Measurements from ENCODE around the gene CHRNB1. TPM values are rescaled to one million over a fixed set of nuclear protein-coding genes. Genes with fewer than 3 reads are reported as not detected.

Gene CHRNB1
- total and polyA plus RNA-seq, 2 donors: 12.9 to 18.5 TPM

DNA sequence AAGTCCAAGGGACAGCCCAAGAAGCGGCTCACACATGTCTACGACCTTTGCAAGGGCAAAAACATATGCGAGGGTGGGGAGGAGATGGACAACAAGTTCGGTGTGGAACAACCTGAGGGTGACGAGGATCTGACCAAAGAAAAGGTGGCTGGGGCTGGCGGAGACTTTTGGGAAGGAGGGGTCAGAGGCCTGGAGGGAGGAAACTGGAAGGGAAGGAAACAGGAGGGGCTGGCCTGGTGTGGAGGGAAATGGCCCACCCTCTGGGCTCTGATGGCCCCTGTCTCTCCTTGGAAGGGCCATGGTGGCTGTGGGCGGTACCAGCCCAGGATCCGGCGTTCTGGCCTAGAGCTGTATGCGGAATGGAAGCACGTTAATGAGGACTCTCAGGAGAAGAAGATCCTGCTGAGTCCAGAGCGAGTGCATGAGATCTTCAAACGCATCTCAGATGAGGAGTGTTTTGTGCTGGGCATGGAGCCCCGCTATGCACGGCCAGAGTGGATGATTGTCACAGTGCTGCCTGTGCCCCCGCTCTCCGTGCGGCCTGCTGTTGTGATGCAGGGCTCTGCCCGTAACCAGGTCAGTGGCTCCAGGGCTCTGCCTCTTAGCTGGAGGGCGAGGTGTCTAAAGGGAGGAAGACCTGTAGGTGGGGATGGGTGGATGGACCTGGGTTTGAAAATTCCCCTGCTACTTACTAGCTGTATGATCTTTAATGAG, 51.8 kb downstream of the CHRNB1 start:
- Histone ChIP-seq H3K4me1 (ENCODE audit: control insufficient read depth in 2 of 2, insufficient read depth in 2 of 2, low read length in 2 of 2) (peaks cover 0 to 2% of the 10 kb centered on the region in 2 donors), H3K36me3 (ENCODE audit: control insufficient read depth in 2 of 2, insufficient read depth in 2 of 2, low read length in 1 of 2) (peaks cover 71 to 79% of the 10 kb centered on the region in 2 donors), H3K4me3 (ENCODE audit: low read length in 2 of 2) (no peak overlapping the region), H3K27ac (ENCODE audit: low read depth in 1 of 2, low read length in 1 of 2) (no peak overlapping the region), H3K9me3 (ENCODE audit: control insufficient read depth in 2 of 2, insufficient read depth in 1 of 2, low read length in 1 of 2) (no peaks in the 10 kb centered on the region), H3K27me3 (ENCODE audit: control insufficient read depth in 2 of 2, insufficient read depth in 1 of 2, low read length in 1 of 2) (no peaks in the 10 kb centered on the region)
- DNase-seq (ENCODE audit: low read depth in 6 of 9, low spot score in 9 of 9): no peak
- WGBS: 97% methylated on average over 20 of the region's 20 CpGs

GRCh38 chr17:7497228-7497627, 52.4 kb downstream of the CHRNB1 start:
- Histone ChIP-seq H3K27ac (ENCODE audit: low read depth in 1 of 2, low read length in 1 of 2) (no peak overlapping the region), H3K9me3 (ENCODE audit: control insufficient read depth in 2 of 2, insufficient read depth in 1 of 2, low read length in 1 of 2) (no peaks in the 10 kb centered on the region), H3K4me1 (ENCODE audit: control insufficient read depth in 2 of 2, insufficient read depth in 2 of 2, low read length in 2 of 2) (peaks cover 0 to 2% of the 10 kb centered on the region in 2 donors), H3K36me3 (ENCODE audit: control insufficient read depth in 2 of 2, insufficient read depth in 2 of 2, low read length in 1 of 2) (peaks cover 75 to 79% of the 10 kb centered on the region in 2 donors), H3K27me3 (ENCODE audit: control insufficient read depth in 2 of 2, insufficient read depth in 1 of 2, low read length in 1 of 2) (no peaks in the 10 kb centered on the region), H3K4me3 (ENCODE audit: low read length in 2 of 2) (no peak overlapping the region)
- no peak for DNase-seq (ENCODE audit: low read depth in 6 of 9, low spot score in 9 of 9)
- 98% methylated on average over 10 of the region's 10 CpGs for WGBS

- Histone ChIP-seq H3K9me3 (ENCODE audit: control insufficient read depth in 2 of 2, insufficient read depth in 1 of 2, low read length in 1 of 2) (no peaks in the 10 kb centered on the region), H3K4me1 (ENCODE audit: control insufficient read depth in 2 of 2, insufficient read depth in 2 of 2, low read length in 2 of 2) (peaks cover 0 to under 1% of the 10 kb centered on the region in 2 donors), H3K36me3 (ENCODE audit: control insufficient read depth in 2 of 2, insufficient read depth in 2 of 2, low read length in 1 of 2) (peaks cover 79 to 80% of the 10 kb centered on the region in 2 donors), H3K27ac (ENCODE audit: low read depth in 1 of 2, low read length in 1 of 2) (no peak overlapping the region), H3K4me3 (ENCODE audit: low read length in 2 of 2) (no peak overlapping the region), H3K27me3 (ENCODE audit: control insufficient read depth in 2 of 2, insufficient read depth in 1 of 2, low read length in 1 of 2) (no peaks in the 10 kb centered on the region)
- WGBS: 97% methylated on average over 14 of the region's 14 CpGs
- no peak for DNase-seq (ENCODE audit: low read depth in 6 of 9, low spot score in 9 of 9)
Observed at GRCh38 chr17:7497636-7498035, 52.8 kb downstream of the CHRNB1 start.

DNA sequence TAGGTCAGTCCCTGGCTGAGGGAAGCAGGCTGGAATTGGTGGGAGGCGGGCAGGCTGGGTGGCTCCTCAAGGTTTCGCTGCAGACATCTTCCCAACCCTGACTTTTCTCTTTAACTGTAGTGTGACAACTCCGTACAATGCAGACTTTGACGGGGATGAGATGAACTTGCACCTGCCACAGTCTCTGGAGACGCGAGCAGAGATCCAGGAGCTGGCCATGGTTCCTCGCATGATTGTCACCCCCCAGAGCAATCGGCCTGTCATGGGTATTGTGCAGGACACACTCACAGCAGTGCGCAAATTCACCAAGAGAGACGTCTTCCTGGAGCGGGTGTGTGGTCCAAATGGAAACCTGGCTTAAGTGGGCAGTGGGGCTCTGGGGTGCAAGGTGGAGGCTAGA, 54.3 kb downstream of the CHRNB1 start:
- no peak for DNase-seq (ENCODE audit: low read depth in 6 of 9, low spot score in 9 of 9)
- Histone ChIP-seq H3K27ac (ENCODE audit: low read depth in 1 of 2, low read length in 1 of 2) (no peak overlapping the region), H3K4me3 (ENCODE audit: low read length in 2 of 2) (no peak overlapping the region), H3K27me3 (ENCODE audit: control insufficient read depth in 2 of 2, insufficient read depth in 1 of 2, low read length in 1 of 2) (no peaks in the 10 kb centered on the region), H3K36me3 (ENCODE audit: control insufficient read depth in 2 of 2, insufficient read depth in 2 of 2, low read length in 1 of 2) (peaks cover 86 to 89% of the 10 kb centered on the region in 2 donors), H3K9me3 (ENCODE audit: control insufficient read depth in 2 of 2, insufficient read depth in 1 of 2, low read length in 1 of 2) (no peaks in the 10 kb centered on the region), H3K4me1 (ENCODE audit: control insufficient read depth in 2 of 2, insufficient read depth in 2 of 2, low read length in 2 of 2) (no peaks in the 10 kb centered on the region)
- 95% methylated on average over 11 of the region's 11 CpGs for WGBS

GRCh38 chr17:7501729-7502128, 56.9 kb downstream of the CHRNB1 start:
- no peak for DNase-seq (ENCODE audit: low read depth in 6 of 9, low spot score in 9 of 9)
- no peak overlapping the region for H3K4me3 ChIP-seq (ENCODE audit: low read length in 2 of 2)
- H3K36me3 ChIP-seq (ENCODE audit: control insufficient read depth in 2 of 2, insufficient read depth in 2 of 2, low read length in 1 of 2): peaks cover 81 to 98% of the 10 kb centered on the region in 2 donors
- WGBS: 94% methylated on average over 14 of the region's 14 CpGs
- no peaks in the 10 kb centered on the region for H3K9me3 ChIP-seq (ENCODE audit: control insufficient read depth in 2 of 2, insufficient read depth in 1 of 2, low read length in 1 of 2)
- no peaks in the 10 kb centered on the region for H3K27me3 ChIP-seq (ENCODE audit: control insufficient read depth in 2 of 2, insufficient read depth in 1 of 2, low read length in 1 of 2)
- H3K4me1 ChIP-seq (ENCODE audit: control insufficient read depth in 2 of 2, insufficient read depth in 2 of 2, low read length in 2 of 2): no peaks in the 10 kb centered on the region
- H3K27ac ChIP-seq (ENCODE audit: low read depth in 1 of 2, low read length in 1 of 2): no peak overlapping the region

GRCh38 chr17:7502171-7502847, 57.4 kb downstream of the CHRNB1 start:
- H3K9me3 ChIP-seq (ENCODE audit: control insufficient read depth in 2 of 2, insufficient read depth in 1 of 2, low read length in 1 of 2): no peaks in the 10 kb centered on the region
- no peaks in the 10 kb centered on the region for H3K27me3 ChIP-seq (ENCODE audit: control insufficient read depth in 2 of 2, insufficient read depth in 1 of 2, low read length in 1 of 2)
- no peak overlapping the region for H3K27ac ChIP-seq (ENCODE audit: low read depth in 1 of 2, low read length in 1 of 2)
- no peaks in the 10 kb centered on the region for H3K4me1 ChIP-seq (ENCODE audit: control insufficient read depth in 2 of 2, insufficient read depth in 2 of 2, low read length in 2 of 2)
- no peak for DNase-seq (ENCODE audit: low read depth in 6 of 9, low spot score in 9 of 9)
- H3K4me3 ChIP-seq (ENCODE audit: low read length in 2 of 2): no peak overlapping the region
- 98% methylated on average over 20 of the region's 20 CpGs for WGBS
- H3K36me3 ChIP-seq (ENCODE audit: control insufficient read depth in 2 of 2, insufficient read depth in 2 of 2, low read length in 1 of 2): peaks cover 78 to 98% of the 10 kb centered on the region in 2 donors

GRCh38 chr17:7502987-7503386, 58.1 kb downstream of the CHRNB1 start:
- no peaks in the 10 kb centered on the region for H3K4me1 ChIP-seq (ENCODE audit: control insufficient read depth in 2 of 2, insufficient read depth in 2 of 2, low read length in 2 of 2)
- H3K27ac ChIP-seq (ENCODE audit: low read depth in 1 of 2, low read length in 1 of 2): no peak overlapping the region
- no peak for DNase-seq (ENCODE audit: low read depth in 6 of 9, low spot score in 9 of 9)
- H3K9me3 ChIP-seq (ENCODE audit: control insufficient read depth in 2 of 2, insufficient read depth in 1 of 2, low read length in 1 of 2): no peaks in the 10 kb centered on the region
- H3K4me3 ChIP-seq (ENCODE audit: low read length in 2 of 2): no peak overlapping the region
- H3K27me3 ChIP-seq (ENCODE audit: control insufficient read depth in 2 of 2, insufficient read depth in 1 of 2, low read length in 1 of 2): no peaks in the 10 kb centered on the region
- WGBS: 96% methylated on average over 14 of the region's 14 CpGs
- peaks cover 76 to 97% of the 10 kb centered on the region in 2 donors for H3K36me3 ChIP-seq (ENCODE audit: control insufficient read depth in 2 of 2, insufficient read depth in 2 of 2, low read length in 1 of 2)

- Histone ChIP-seq H3K36me3 (ENCODE audit: control insufficient read depth in 2 of 2, insufficient read depth in 2 of 2, low read length in 1 of 2) (peaks cover 76 to 97% of the 10 kb centered on the region in 2 donors), H3K27ac (ENCODE audit: low read depth in 1 of 2, low read length in 1 of 2) (no peak overlapping the region), H3K4me3 (ENCODE audit: low read length in 2 of 2) (no peak overlapping the region), H3K9me3 (ENCODE audit: control insufficient read depth in 2 of 2, insufficient read depth in 1 of 2, low read length in 1 of 2) (no peaks in the 10 kb centered on the region), H3K4me1 (ENCODE audit: control insufficient read depth in 2 of 2, insufficient read depth in 2 of 2, low read length in 2 of 2) (no peaks in the 10 kb centered on the region), H3K27me3 (ENCODE audit: control insufficient read depth in 2 of 2, insufficient read depth in 1 of 2, low read length in 1 of 2) (no peaks in the 10 kb centered on the region)
- WGBS: 98% methylated on average over 8 of the region's 8 CpGs
- DNase-seq (ENCODE audit: low read depth in 6 of 9, low spot score in 9 of 9): no peak
Observed at GRCh38 chr17:7503521-7503920, 58.7 kb downstream of the CHRNB1 start.
